HG02763 (cell line): ENCODE data around the gene UMPS.
"Not testable (repeated sequence)": the region's sequence is repeated elsewhere in the genome, so short reads cannot be mapped to it uniquely, and the experiment has no call there.

Experiments
- ATAC-seq: cut with Tn5 transposase; IDR thresholded peaks from one replicate; pipeline ENCODE4 v1.9.1; 2021; ENCODE audit warnings: mild to moderate bottlenecking, moderate library complexity; ENCODE audit not compliant: unreplicated experiment

UMPS gene

GRCh38 chr3:124705552-124705951, 24.7 kb upstream of the UMPS start:
- ATAC-seq = no peak

DNA sequence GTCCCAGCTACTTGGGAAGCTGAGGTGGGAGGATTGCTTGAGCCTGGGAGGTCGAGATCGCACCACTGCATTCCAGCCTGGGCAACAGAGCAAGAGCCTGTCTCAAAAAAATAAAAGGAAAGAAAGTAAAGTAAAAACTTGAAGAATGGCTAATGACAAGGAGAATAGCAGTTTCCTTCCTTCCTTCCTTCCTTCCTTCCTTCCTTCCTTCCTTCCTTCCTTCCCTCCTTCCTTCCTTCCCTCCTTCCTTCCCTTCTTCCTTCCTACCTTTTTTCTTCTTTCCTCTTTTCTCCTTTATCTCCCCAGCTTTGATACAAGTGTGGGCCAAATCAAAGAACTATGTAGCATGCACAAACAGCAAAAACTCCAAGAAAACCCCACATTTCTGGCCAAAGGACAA, 23.0 kb upstream of the UMPS start:
- not testable (repeated sequence) for ATAC-seq

- ATAC-seq = no peak
Observed at GRCh38 chr3:124707656-124708062, 22.6 kb upstream of the UMPS start.

DNA sequence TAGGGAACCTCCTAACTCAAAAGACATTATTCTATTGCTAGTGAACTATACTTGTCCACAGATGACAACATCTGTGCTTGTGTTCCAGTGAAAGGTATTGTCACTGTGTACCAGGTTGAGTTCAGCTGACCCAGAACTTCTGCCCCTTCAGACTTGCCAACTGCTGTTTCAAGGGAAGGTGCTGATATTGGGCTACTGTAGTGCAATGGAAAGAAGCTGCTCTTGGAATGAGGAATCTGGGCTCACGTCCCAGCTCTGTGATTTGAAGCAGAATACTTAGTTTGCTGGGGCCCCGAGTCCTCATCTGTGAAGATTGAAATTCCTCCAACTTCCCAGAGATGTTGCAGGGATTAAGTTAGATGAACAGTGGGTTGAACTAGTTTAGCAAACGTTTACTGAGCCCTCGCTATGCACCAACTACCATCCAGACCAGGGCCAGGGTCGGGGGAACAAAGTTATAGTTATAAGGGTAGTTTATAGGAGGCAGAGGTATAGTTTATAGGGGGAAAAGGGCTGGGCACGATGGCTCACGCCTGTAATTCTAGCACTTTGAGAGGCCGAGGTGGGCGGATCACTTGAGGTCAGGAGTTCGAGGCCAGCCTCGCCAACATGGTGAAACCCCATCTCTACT, 15.9 kb upstream of the UMPS start:
- ATAC-seq = no peak

DNA sequence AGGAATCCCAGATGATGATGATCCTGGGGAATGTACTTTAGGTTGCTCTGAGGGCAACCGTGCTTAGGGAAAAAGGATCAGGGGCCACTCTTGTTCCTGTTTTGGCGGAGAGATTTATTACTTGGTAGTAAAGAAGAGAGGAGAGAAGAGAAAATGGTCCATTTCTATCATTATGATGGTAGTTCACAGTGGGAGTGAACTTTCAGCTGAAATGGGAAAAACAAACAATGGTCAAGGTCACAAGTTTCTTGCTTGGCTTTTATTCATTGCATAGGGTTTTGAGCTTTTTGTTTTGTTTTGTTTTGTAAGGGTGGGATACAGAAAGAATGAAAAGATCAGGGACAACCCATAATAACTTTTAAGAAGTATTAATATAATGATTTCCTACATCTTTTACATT, 7.7 kb upstream of the UMPS start:
- no peak for ATAC-seq

DNA sequence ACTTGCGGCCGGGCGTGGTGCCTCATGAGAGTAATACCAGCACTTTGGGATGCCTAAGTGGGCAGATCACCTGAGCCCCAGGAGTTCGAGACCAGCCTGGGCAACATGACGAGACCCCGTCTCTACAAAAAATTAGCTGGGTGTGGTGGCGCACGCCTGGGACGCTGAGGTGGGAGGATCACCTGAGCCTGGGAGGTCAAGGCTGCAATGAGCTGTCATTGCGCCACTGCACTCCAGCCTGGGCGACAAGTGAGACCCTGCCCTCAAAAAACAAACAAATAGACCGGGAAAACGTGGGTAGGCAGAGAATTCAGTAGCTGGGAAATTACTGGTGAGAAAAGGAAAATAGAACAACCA, 667 bp downstream of the UMPS start:
- ATAC-seq = no peak

DNA sequence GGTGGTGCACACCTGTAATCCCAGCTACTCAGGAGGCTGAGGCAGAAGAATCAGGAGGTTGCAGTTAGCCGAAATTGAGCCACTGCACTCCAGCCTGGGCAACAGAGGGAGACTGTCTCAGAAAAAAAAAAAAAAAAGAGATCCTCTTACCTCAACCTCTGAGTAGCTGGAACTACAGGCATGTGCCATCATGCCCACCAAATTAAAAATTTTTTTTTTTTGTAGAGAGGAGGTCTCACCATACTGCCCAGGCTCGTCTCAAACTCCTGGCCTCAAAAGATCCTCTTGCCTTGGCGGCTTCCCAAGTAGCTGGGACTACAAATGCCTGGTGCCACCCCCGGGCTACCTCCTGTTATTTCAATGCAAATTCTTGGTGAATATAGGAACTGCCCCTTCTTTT, 1.5 kb downstream of the UMPS start:
- ATAC-seq = no peak

GRCh38 chr3:124741027-124741426, 10.8 kb downstream of the UMPS start:
- ATAC-seq = no peak

GRCh38 chr3:124745756-124746155, 15.5 kb downstream of the UMPS start:
- ATAC-seq = no peak

GRCh38 chr3:124747111-124747981, 17.1 kb downstream of the UMPS start:
- ATAC-seq = no peak

DNA sequence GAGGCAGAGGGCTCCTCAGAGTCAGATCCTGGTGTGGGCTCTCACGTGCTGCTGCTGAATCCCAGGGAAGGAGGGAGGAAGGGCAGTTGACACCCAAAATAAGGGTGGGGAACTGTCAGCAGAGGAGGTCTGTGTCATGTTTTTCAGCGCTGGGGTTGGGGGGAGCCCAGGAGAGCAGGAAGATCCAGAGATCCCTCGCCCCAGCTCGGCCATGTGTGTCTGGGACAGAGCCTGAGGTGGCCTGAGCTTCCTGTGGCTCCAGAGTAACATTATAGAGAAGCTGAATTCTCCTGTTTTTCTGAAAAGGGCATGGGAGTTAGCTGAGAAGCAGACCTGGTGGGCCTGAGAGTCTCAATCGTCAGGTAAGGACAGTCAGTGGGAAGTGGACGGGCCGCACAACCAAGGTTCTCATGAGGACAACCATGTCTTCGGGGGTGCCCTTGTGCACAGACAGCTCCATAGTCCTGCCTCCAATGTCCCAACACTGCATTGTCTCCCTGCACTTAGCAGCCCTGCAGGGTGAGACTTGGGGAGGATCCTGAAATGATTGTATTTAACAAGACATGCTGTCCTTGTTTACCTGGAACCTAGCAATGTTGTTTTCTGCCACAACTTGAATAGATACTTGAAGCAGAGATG, 18.4 kb downstream of the UMPS start:
- no peak for ATAC-seq

DNA sequence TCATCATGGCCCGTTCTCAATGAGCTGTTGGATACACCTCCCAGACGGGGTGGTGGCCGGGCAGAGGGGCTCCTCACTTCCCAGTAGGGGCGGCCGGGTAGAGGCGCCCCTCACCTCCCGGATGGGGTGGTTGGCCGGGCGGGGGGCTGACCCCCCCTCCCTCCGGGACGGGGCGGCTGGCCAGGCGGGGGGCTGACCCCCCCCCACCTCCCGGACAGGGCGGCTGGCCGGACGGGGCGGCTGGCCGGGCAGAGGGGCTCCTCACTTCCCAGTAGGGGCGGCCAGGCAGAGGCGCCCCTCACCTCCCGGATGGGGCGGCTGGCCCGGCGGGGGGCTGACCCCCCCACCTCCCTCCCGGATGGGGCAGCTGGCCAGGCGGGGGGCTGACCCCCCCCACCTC, 19.6 kb downstream of the UMPS start:
- not testable (repeated sequence) for ATAC-seq

- ATAC-seq = no peak
Observed at GRCh38 chr3:124751501-124751900, 21.2 kb downstream of the UMPS start.

GRCh38 chr3:124752051-124752450, 21.8 kb downstream of the UMPS start:
- no peak for ATAC-seq

DNA sequence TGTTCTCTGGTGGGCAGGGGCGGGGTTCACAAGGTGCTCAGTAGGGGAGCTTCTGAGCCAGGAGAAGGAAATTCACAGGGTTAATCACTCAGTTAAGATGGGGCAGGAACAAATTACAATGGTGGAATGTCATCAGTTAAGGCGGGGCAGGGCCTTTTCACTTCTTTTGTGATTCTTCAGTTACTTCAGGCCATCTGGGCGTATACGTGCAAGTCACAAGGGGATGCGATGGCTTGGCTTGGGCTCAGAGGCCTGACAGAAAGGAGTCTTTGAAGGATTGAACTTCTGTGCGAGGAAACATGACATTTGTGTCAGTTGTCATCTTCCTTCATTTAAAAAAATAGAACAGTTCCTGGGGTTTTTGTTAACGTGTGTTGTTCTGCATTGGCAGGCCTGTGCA, 27.7 kb downstream of the UMPS start:
- ATAC-seq = not testable (repeated sequence)

- no peak for ATAC-seq
Observed at GRCh38 chr3:124758851-124759635, 28.8 kb downstream of the UMPS start.

DNA sequence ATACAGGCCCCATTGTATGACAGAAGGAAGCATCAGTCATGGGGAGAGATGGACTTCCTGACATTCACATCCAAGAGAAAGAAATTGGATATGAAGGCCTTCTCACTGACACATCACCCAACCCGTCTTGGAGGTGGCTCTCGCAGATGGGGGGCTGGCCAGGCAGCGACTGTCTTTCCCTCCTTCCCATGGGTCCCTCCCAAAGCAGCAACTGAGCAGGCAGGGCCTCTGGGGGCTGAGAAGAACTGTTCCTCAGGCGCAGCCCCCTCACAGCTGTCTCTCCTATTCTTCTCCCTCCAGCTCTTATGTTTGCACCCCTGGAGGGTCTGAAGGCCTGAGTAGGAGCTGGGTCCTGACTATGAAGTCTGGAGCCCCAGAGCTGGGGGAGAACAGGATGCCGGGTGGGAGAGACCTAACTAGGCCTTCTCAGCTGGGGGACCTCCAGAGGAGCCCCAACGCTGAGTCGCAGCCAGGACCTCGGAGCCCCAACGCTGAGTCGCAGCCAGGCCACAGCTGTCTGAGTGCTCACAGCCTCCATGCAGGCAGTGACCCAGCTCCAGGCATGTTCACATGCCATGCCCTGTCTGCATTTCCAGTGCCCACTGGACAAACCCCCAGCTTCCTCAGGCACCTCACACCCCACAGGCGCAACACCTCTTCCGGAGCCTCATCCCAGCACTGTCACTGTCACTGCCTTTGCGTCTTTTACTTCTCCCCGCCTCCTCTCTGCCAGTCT, 29.6 kb downstream of the UMPS start:
- no peak for ATAC-seq

GRCh38 chr3:124760601-124761000, 30.3 kb downstream of the UMPS start:
- no peak for ATAC-seq

- ATAC-seq = no peak
Observed at GRCh38 chr3:124761250-124761796, 31.1 kb downstream of the UMPS start.

GRCh38 chr3:124761935-124762660, 31.8 kb downstream of the UMPS start:
- ATAC-seq = no peak
